Mammary epithelial cell (primary cell): ENCODE measurements around the gene SLC9B2.

Experiments
- EZH2 ChIP-seq: IDR thresholded peaks from 2 replicates; pipeline ENCODE4 v1.6.1; 2012; ENCODE audit warnings: low read length, inconsistent platforms, borderline replicate concordance
- TF ChIP-seq, protein P1 (sequence below), 2 donors: IDR thresholded peaks in 1 of 2; conservative IDR thresholded peaks in 1 of 2; 2 replicates each; pipeline ENCODE4 v1.5.1; 2011 to 2012; ENCODE audit warnings: inconsistent platforms in 2 of 2, low read length in 2 of 2, mild to moderate bottlenecking in 2 of 2, control low read depth in 1 of 2, low read depth in 1 of 2; ENCODE audit not compliant: insufficient read depth in 1 of 2; ENCODE audit errors: extremely low read depth in 1 of 2

DNA sequence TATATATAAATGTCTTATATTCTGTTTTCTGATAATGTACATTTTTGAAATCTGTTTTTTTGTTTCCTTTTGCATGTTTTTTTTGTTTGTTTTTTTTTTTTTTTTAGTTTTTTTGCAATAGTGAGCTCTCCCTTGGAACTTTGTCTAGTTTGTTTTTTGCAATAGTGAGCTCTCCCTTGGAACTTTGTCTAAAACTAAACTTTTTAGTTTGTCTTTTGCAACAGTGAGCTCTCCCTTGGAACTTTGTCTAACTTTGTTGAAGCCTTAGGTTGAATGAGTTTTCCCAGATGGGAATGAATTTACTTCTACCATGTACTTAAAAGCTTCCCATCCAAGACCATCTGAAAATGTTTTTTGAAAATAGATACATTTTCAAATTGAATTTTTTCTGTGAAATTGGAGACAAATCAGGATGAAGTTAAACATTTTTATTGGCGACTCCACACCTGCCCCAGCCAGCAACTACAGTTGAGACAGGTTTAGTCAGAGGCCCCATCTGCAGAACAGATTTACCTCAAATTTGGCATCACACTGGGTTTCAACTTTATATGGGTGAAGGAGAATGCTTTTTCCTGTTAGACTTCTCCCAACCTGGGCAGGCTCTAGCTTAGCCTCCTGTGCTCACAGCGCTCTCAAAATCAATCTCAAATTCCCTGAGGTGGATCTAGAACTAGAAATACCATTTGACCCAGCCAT, 16.0 kb downstream of the SLC9B2 start:
- TF ChIP-seq, protein P1, sequence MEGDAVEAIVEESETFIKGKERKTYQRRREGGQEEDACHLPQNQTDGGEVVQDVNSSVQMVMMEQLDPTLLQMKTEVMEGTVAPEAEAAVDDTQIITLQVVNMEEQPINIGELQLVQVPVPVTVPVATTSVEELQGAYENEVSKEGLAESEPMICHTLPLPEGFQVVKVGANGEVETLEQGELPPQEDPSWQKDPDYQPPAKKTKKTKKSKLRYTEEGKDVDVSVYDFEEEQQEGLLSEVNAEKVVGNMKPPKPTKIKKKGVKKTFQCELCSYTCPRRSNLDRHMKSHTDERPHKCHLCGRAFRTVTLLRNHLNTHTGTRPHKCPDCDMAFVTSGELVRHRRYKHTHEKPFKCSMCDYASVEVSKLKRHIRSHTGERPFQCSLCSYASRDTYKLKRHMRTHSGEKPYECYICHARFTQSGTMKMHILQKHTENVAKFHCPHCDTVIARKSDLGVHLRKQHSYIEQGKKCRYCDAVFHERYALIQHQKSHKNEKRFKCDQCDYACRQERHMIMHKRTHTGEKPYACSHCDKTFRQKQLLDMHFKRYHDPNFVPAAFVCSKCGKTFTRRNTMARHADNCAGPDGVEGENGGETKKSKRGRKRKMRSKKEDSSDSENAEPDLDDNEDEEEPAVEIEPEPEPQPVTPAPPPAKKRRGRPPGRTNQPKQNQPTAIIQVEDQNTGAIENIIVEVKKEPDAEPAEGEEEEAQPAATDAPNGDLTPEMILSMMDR (conservative IDR thresholded peaks at IDR 0.05 in 1 of 2, IDR thresholded peaks at IDR 0.05 in 1 of 2; ENCODE audit: extremely low read depth in 1 of 2, insufficient read depth in 1 of 2, low read depth in 1 of 2, low read length in 2 of 2): no peak
- no peak for TF ChIP-seq EZH2
